COR-L47 (cell line): Measurements from ENCODE around the gene FGF2.
A peak's percentile ranks its signal among the peaks of the same experiment; 100 is the strongest.

ENCODE experiments used
- DNase-seq: peaks from one replicate; lab custom pipeline; 2025; lab: John Stamatoyannopoulos, UW

Gene FGF2

GRCh38 chr4:122894827-122895226 lies 68.2 kb downstream of the FGF2 start:
- no peak for DNase-seq

GRCh38 chr4:122895336-122895995 lies 68.8 kb downstream of the FGF2 start:
- no peak for DNase-seq

GRCh38 chr4:122896270-122896669 lies 69.6 kb downstream of the FGF2 start:
- DNase-seq, result no peak

- DNase-seq, result no peak
Measured at GRCh38 chr4:122898370-122899150, 71.9 kb downstream of the FGF2 start.

- no peak for DNase-seq
Measured at GRCh38 chr4:122899682-122900081, 73.1 kb downstream of the FGF2 start.

GRCh38 chr4:122900314-122900713 lies 73.7 kb downstream of the FGF2 start:
- DNase-seq, result no peak

GRCh38 chr4:122901247-122902010 lies 74.8 kb downstream of the FGF2 start:
- no peak for DNase-seq

GRCh38 chr4:122903766-122904288 lies 77.2 kb downstream of the FGF2 start:
- no peak for DNase-seq

- no peak for DNase-seq
Measured at GRCh38 chr4:122906859-122907305, 80.3 kb downstream of the FGF2 start.

- DNase-seq, result no peak
Measured at GRCh38 chr4:122908223-122908622, 81.6 kb downstream of the FGF2 start.

- no peak for DNase-seq
Measured at GRCh38 chr4:122909683-122910082, 83.1 kb downstream of the FGF2 start.

- DNase-seq, result no peak
Measured at GRCh38 chr4:122911588-122911987, 85.0 kb downstream of the FGF2 start.

GRCh38 chr4:122912810-122913575 lies 86.4 kb downstream of the FGF2 start:
- no peak for DNase-seq

- peak; percentile 14 for DNase-seq
Measured at GRCh38 chr4:122914292-122914904, 87.8 kb downstream of the FGF2 start.

- no peak for DNase-seq
Measured at GRCh38 chr4:122914938-122915337, 88.3 kb downstream of the FGF2 start.

GRCh38 chr4:122917731-122918130 lies 91.1 kb downstream of the FGF2 start:
- no peak for DNase-seq

- no peak for DNase-seq
Measured at GRCh38 chr4:122920473-122920872, 93.8 kb downstream of the FGF2 start.

- no peak for DNase-seq
Measured at GRCh38 chr4:122921300-122921699, 94.7 kb downstream of the FGF2 start.

GRCh38 chr4:122921971-122922876 lies 95.6 kb downstream of the FGF2 start, which contains the start of gene NUDT6:
Gene NUDT6, minus strand, starts transcription at chr4:122922597. Its CDS starts 25 bp downstream, at chr4:122922572.
- peak; percentile 48 for DNase-seq

- peak; percentile 73 for DNase-seq
Measured at GRCh38 chr4:122922877-122923511, 96.4 kb downstream of the FGF2 start.
